ENCODE results near the gene RUNDC1.

RUNDC1 gene

GRCh38 chr17:42979511-42980273 lies 673 bp upstream of the RUNDC1 start, which contains the start of gene PTGES3L:
TSS of gene PTGES3L (minus strand) at chr17:42980080. CDS start at chr17:42980053, 27 bp downstream.
- Histone ChIP-seq H3K4me1 (ENCODE audit: insufficient read depth, insufficient read length) (peaks cover 4% of the 10 kb centered on the region), H3K9me3 (ENCODE audit: insufficient read depth, low read length) (no peaks in the 10 kb centered on the region), H3K27me3 (ENCODE audit: insufficient read depth, insufficient read length) (no peaks in the 10 kb centered on the region), H3K9ac (ENCODE audit: insufficient read length, low read depth) (peak within 1 kb of the TSS; percentile 95), H3K36me3 (ENCODE audit: insufficient read depth, insufficient read length, low read length) (peaks cover 19% of the 10 kb centered on the region), H3K4me3 (ENCODE audit: insufficient read length, low read depth) (peak within 1 kb of the TSS; percentile 83)
- DNase-seq (ENCODE audit: low read depth, low spot score), result no peak
- TF ChIP-seq YY1 (IDR thresholded peaks at IDR 0.05; ENCODE audit: insufficient read depth, insufficient read length), result no peak
- TF ChIP-seq ZNF274 (IDR thresholded peaks at IDR 0.05; ENCODE audit: low read depth, low read length), result no peak
- no peak for TF ChIP-seq SUZ12 (IDR thresholded peaks at IDR 0.05; ENCODE audit: extremely low read depth, insufficient read depth, insufficient read length)

- no peak for DNase-seq (ENCODE audit: low read depth, low spot score)
- peaks cover 3% of the 10 kb centered on the region for H3K4me1 ChIP-seq (ENCODE audit: insufficient read depth, insufficient read length)
These were observed 517 bp downstream of the RUNDC1 start for GRCh38 chr17:42980766-42981397.

GRCh38 chr17:42982266-42982665 lies 1.9 kb downstream of the RUNDC1 start:
- no peak for TF ChIP-seq YY1 (IDR thresholded peaks at IDR 0.05; ENCODE audit: insufficient read depth, insufficient read length)
- no peak for TF ChIP-seq SUZ12 (IDR thresholded peaks at IDR 0.05; ENCODE audit: extremely low read depth, insufficient read depth, insufficient read length)
- no peak for TF ChIP-seq ZNF274 (IDR thresholded peaks at IDR 0.05; ENCODE audit: low read depth, low read length)
- no peak for DNase-seq (ENCODE audit: low read depth, low spot score)
- Histone ChIP-seq H3K9me3 (ENCODE audit: insufficient read depth, low read length) (no peaks in the 10 kb centered on the region), H3K4me1 (ENCODE audit: insufficient read depth, insufficient read length) (peaks cover 2% of the 10 kb centered on the region), H3K9ac (ENCODE audit: insufficient read length, low read depth) (no peak overlapping the region), H3K27me3 (ENCODE audit: insufficient read depth, insufficient read length) (no peaks in the 10 kb centered on the region), H3K4me3 (ENCODE audit: insufficient read length, low read depth) (no peak overlapping the region), H3K36me3 (ENCODE audit: insufficient read depth, insufficient read length, low read length) (peaks cover 41% of the 10 kb centered on the region)

More at GRCh38 chr17:42980766-42981397, 517 bp downstream of the RUNDC1 start:
- TF ChIP-seq SUZ12 (IDR thresholded peaks at IDR 0.05; ENCODE audit: extremely low read depth, insufficient read depth, insufficient read length), result no peak
- no peak for TF ChIP-seq YY1 (IDR thresholded peaks at IDR 0.05; ENCODE audit: insufficient read depth, insufficient read length)
- TF ChIP-seq ZNF274 (IDR thresholded peaks at IDR 0.05; ENCODE audit: low read depth, low read length), result no peak
- peaks cover 29% of the 10 kb centered on the region for H3K36me3 ChIP-seq (ENCODE audit: insufficient read depth, insufficient read length, low read length)
- H3K4me3 ChIP-seq (ENCODE audit: insufficient read length, low read depth), result peak overlapping the region; percentile 83
- peak overlapping the region; percentile 95 for H3K9ac ChIP-seq (ENCODE audit: insufficient read length, low read depth)
- H3K27me3 ChIP-seq (ENCODE audit: insufficient read depth, insufficient read length), result no peaks in the 10 kb centered on the region
- no peaks in the 10 kb centered on the region for H3K9me3 ChIP-seq (ENCODE audit: insufficient read depth, low read length)

GRCh38 chr17:42985225-42985624 lies 4.9 kb downstream of the RUNDC1 start:
- TF ChIP-seq SUZ12 (IDR thresholded peaks at IDR 0.05; ENCODE audit: extremely low read depth, insufficient read depth, insufficient read length) (no peak), YY1 (IDR thresholded peaks at IDR 0.05; ENCODE audit: insufficient read depth, insufficient read length) (no peak), ZNF274 (IDR thresholded peaks at IDR 0.05; ENCODE audit: low read depth, low read length) (no peak)

DNA sequence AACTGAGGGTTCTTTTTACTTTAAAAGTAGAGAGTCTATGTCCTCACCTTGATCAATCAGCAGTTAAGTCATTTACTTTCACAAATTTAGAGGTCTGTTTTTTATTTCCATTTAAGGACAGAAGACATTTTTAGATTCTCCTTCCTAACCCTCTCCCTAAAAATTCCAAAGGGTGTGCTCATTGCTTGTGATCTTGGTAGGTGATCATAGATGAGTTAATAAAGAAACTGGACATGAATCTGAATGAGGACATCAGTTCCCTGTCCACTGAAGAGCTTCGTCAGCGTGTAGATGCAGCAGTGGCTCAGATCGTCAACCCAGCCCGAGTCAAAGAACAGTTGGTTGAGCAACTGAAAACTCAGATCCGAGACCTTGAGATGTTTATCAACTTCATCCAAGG lies 8.8 kb downstream of the RUNDC1 start:
- TF ChIP-seq SUZ12 (IDR thresholded peaks at IDR 0.05; ENCODE audit: extremely low read depth, insufficient read depth, insufficient read length) (no peak), ZNF274 (IDR thresholded peaks at IDR 0.05; ENCODE audit: low read depth, low read length) (no peak), YY1 (IDR thresholded peaks at IDR 0.05; ENCODE audit: insufficient read depth, insufficient read length) (no peak)
- H3K4me3 ChIP-seq (ENCODE audit: insufficient read length, low read depth), result no peak overlapping the region
- no peak for DNase-seq (ENCODE audit: low read depth, low spot score)
- peaks cover 93% of the 10 kb centered on the region for H3K36me3 ChIP-seq (ENCODE audit: insufficient read depth, insufficient read length, low read length)
- no peaks in the 10 kb centered on the region for H3K9me3 ChIP-seq (ENCODE audit: insufficient read depth, low read length)
- H3K9ac ChIP-seq (ENCODE audit: insufficient read length, low read depth), result no peak overlapping the region
- no peaks in the 10 kb centered on the region for H3K4me1 ChIP-seq (ENCODE audit: insufficient read depth, insufficient read length)
- H3K27me3 ChIP-seq (ENCODE audit: insufficient read depth, insufficient read length), result no peaks in the 10 kb centered on the region

More at GRCh38 chr17:42985225-42985624, 4.9 kb downstream of the RUNDC1 start:
- H3K9ac ChIP-seq (ENCODE audit: insufficient read length, low read depth), result no peak overlapping the region
- H3K4me1 ChIP-seq (ENCODE audit: insufficient read depth, insufficient read length), result no peaks in the 10 kb centered on the region
- DNase-seq (ENCODE audit: low read depth, low spot score), result no peak
- no peak overlapping the region for H3K4me3 ChIP-seq (ENCODE audit: insufficient read length, low read depth)
- H3K9me3 ChIP-seq (ENCODE audit: insufficient read depth, low read length), result no peaks in the 10 kb centered on the region
- H3K27me3 ChIP-seq (ENCODE audit: insufficient read depth, insufficient read length), result no peaks in the 10 kb centered on the region
- H3K36me3 ChIP-seq (ENCODE audit: insufficient read depth, insufficient read length, low read length), result peaks cover 70% of the 10 kb centered on the region

GRCh38 chr17:42989726-42990652 lies 9.6 kb downstream of the RUNDC1 start:
- DNase-seq (ENCODE audit: low read depth, low spot score), result no peak

More at GRCh38 chr17:42989726-42990652, 9.6 kb downstream of the RUNDC1 start:
- TF ChIP-seq ZNF274 (IDR thresholded peaks at IDR 0.05; ENCODE audit: low read depth, low read length) (no peak), SUZ12 (IDR thresholded peaks at IDR 0.05; ENCODE audit: extremely low read depth, insufficient read depth, insufficient read length) (no peak), YY1 (IDR thresholded peaks at IDR 0.05; ENCODE audit: insufficient read depth, insufficient read length) (no peak)
- Histone ChIP-seq H3K36me3 (ENCODE audit: insufficient read depth, insufficient read length, low read length) (peaks cover 93% of the 10 kb centered on the region), H3K9ac (ENCODE audit: insufficient read length, low read depth) (no peak overlapping the region), H3K9me3 (ENCODE audit: insufficient read depth, low read length) (no peaks in the 10 kb centered on the region), H3K4me1 (ENCODE audit: insufficient read depth, insufficient read length) (no peaks in the 10 kb centered on the region), H3K4me3 (ENCODE audit: insufficient read length, low read depth) (no peak overlapping the region), H3K27me3 (ENCODE audit: insufficient read depth, insufficient read length) (no peaks in the 10 kb centered on the region)

Measured in NT2/D1 (cell line).